ENCODE results near the gene RXRA.
"Not testable (repeated sequence)": the region's sequence is repeated elsewhere in the genome, so short reads cannot be mapped to it uniquely, and the experiment has no call there.

RXRA gene

GRCh38 chr9:134293611-134294152, 32.6 kb upstream of the RXRA start:
- DNase-seq (ENCODE audit: low read depth in 2 of 2): peak; percentile 15 to 25

DNA sequence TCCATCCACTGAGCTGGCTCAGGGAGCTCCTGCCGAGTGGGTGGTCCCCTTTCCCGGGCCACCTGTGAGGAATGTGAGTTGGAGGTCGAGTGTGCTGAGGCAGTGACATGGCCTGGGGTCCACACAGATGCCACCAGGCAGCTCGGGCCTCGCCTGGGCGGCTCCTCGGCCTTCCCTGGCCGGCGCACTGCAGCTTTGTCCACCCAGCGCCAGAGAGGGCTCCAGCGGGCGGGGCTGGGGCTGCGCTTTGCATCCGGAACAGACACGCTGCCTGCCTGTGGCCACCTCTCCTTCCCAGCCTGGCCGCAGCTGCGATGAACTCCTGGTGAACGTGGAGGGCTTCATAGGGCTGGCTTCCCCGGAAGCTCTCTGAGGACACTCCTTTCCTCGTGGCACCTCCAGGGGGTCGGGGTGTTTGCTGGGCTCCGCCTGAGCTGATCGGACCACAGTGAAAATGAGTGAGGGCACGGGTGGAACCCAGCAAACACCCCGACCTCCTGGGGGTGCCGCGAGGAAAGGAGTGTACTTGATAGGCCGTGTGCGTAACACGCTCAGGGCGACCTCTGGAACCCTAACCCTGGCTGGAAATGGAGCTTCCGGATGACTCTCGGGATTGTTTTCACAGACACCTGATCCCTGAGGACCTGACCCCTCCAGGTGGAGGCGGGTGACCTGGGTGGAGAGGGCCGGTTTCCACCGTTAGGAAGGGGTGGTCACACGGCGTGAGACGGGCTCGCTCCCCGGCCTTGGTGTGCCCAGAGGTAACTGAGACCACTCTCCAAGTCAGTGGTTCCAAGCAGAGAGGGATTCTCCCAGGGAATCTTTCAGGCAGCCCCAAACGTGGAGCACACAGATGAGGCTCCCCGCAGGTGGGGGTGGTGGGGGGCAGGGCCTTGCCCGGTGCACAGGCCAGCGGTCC, 31.8 kb upstream of the RXRA start:
- DNase-seq (ENCODE audit: low read depth in 2 of 2): no peak

DNA sequence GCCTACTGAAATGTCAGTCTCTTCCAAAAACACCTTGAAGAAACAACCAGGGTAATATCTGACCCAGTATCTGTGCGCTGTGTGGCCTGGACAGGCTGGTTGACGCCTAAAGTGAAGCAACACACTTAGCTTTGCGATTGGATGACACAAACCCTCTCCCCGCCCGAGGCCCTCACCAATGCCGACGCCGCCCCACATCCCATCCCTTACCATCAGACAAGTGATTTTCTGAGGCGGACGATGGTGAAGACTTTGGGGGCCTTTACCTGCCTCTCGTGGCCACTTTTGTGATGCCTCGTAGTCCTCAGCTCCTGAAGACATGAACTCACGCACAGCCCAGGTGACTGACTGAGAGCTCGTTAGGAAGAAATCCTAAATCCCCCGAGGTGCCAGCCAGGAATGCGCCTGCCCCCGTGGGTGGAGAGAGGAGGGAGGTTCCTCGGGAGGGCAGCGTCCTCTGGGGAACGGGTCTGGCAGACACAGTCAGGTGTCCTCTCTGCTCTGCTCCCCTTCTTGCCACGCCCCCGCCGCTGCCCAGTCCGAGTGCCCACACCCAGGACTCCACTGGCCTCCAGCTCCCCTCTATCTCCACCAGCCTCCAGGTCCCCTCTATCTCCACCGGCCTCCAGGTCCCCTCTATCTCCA, 31.0 kb upstream of the RXRA start:
- DNase-seq (ENCODE audit: low read depth in 2 of 2): no peak

GRCh38 chr9:134295746-134296250, 30.5 kb upstream of the RXRA start:
- DNase-seq (ENCODE audit: low read depth in 2 of 2): no peak

GRCh38 chr9:134296301-134297082, 29.8 kb upstream of the RXRA start:
- no peak for DNase-seq (ENCODE audit: low read depth in 2 of 2)

- DNase-seq (ENCODE audit: low read depth in 2 of 2): no peak
Measured at GRCh38 chr9:134297083-134297410, 29.2 kb upstream of the RXRA start.

GRCh38 chr9:134297576-134297975, 28.7 kb upstream of the RXRA start:
- DNase-seq (ENCODE audit: low read depth in 2 of 2): no peak

GRCh38 chr9:134298000-134298399, 28.3 kb upstream of the RXRA start:
- no peak for DNase-seq (ENCODE audit: low read depth in 2 of 2)

DNA sequence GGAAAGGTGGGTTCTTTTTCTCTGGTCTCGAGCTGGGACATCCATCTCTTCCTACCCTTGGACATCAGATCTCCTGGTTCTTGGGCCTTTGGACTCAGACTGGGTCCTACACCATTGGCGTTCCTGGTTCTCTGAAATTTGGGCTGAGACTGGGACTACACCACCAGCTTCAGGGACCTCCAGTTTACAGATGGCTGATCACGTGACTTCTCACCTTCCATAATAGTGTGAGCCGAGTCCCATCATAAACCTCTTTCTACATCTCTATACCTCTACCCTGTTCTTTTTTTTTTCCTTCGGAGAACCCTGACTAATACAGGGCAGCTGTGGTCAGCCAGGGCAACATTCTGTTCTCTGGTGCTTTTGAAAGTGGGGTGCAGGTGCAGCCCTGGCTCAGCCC, 27.2 kb upstream of the RXRA start:
- no peak for DNase-seq (ENCODE audit: low read depth in 2 of 2)

DNA sequence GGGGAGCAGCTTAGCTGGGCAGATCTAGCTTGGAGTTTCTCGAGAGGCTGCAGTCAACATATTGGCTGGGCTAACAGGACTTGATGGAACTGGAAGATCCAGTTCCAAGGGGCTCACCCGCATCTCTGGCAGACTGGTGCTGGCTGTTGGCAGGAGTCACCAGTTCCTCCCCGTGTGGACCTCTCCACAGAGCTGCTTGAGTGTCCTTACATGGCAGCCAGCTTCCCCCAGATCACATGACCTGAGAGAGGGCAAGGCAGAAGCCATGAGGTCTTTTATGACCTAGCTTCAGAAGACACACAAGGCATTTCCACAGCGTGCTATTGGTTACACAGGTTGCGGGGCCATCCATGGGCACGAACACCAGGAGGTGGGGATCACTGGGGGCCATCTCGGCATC, 26.4 kb upstream of the RXRA start:
- no peak for DNase-seq (ENCODE audit: low read depth in 2 of 2)

- no peak for DNase-seq (ENCODE audit: low read depth in 2 of 2)
Measured at GRCh38 chr9:134301387-134302129, 24.7 kb upstream of the RXRA start.

- no peak for DNase-seq (ENCODE audit: low read depth in 2 of 2)
Measured at GRCh38 chr9:134302130-134302817, 24.0 kb upstream of the RXRA start.

- DNase-seq (ENCODE audit: low read depth in 2 of 2): no peak
Measured at GRCh38 chr9:134303601-134304000, 22.7 kb upstream of the RXRA start.

DNA sequence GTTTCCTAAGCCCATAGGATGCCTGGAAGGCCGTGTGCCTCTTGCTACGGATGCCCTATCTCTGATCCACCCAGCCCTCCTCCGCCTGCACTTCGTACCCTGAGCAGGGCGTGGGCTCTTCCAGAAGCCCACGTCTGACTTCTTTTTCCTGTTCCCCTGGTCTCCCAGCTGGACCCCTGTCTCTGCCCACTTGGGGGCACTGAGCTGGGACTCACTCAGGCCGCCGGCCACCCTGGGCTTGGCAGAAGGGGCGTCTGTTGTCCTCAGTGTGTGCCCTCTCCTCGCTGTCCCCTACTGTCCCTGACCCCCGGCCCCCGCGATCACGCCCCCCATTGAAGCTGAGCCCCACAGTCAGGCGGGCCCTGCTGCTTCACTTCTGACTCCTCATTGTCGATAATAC, 22.0 kb upstream of the RXRA start:
- DNase-seq (ENCODE audit: low read depth in 2 of 2): no peak

- no peak for DNase-seq (ENCODE audit: low read depth in 2 of 2)
Measured at GRCh38 chr9:134304690-134305089, 21.6 kb upstream of the RXRA start.

DNA sequence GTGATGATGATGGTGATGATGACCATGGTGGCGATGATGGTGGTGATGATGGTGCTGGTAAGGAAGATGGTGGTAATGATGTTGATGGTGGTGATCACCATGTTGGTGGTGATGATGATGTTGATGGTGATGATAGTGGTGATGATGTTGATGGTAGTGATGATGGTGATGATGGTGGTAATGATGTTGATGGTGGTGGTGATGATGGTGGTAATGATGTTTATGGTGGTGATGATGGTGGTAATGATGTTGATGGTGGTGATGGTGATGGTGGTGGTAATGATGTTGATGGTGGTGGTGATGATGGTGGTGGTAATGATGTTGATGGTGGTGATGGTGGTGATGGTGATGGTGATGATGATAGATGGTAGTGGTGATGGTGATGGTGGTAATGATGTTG, 20.7 kb upstream of the RXRA start:
- DNase-seq (ENCODE audit: low read depth in 2 of 2): no peak

- DNase-seq (ENCODE audit: low read depth in 2 of 2): not testable (repeated sequence)
Measured at GRCh38 chr9:134306042-134306441, 20.2 kb upstream of the RXRA start.

DNA sequence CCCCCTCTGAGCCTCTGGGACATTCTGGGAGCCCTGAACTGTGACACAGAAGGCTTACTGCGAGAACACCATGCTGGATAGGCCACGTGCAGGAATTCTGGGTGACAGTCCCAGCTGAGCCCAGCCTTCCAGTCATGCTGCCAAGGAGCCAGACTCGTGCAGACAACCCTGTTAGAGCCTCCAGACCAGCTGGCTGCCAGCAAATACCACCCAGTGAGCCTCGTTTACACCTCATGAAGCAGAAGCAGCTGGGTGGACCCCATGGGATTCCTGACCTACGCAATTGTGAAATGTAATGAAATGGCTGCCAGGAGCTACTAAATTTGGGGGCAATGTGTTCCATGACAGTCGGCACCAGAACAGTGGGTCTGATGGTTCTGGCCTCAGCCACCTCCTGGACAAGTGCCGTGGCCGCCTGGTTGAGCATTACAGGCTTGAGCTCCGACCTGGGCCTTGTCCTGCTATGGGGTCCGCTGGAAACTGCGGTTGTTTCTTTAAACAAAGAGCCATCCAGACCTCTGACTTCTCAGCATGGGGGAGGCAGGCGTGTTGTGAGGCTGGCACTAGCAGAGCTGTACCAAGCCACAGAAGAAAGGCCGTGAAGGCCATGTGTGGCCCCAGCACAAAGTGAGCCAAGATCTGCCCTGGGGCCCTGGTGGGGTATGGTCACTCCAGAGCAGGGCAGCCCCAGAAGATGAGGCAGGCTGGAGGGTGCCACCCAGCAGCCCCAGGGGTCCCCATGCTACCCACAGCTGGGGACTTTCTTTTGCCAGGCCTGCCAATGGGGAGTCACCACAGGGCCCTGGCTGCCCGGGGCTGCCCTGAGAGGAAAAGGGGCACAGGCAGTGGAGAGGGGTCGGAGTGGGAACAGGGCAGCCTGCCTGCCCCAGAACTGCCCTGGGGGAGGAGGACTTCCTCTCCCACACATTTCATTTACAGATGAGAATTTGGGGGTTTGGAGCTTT, 19.3 kb upstream of the RXRA start:
- no peak for DNase-seq (ENCODE audit: low read depth in 2 of 2)

All from fibroblast of skin of left biceps (primary cell).